Omental fat pad (tissue), 4 donors: ENCODE results near the gene LHX3. TPM values are rescaled to one million over a fixed set of nuclear protein-coding genes. Genes with fewer than 3 reads are reported as not detected.

ENCODE experiments used
- ATAC-seq: fragments of 150-250 bp; one replicate; pipeline ENCODE4 v1.9.1; 2016; ENCODE audit warnings: mild to moderate bottlenecking, moderate library complexity; ENCODE audit not compliant: low FRiP score
- DNase-seq: peaks from one replicate; pipeline ENCODE4 v3.0.0-alpha.2; 2019; ENCODE audit warnings: low spot score
- total RNA-seq, 4 donors: library from RNA; depleted of rRNA; stranded (reverse); fragments of >200 nt; gene quantifications; one replicate each; pipeline ENCODE4 v1.1.0, GENCODE V29; 2016
- TF ChIP-seq, protein P1 (sequence below), 3 donors: fragments of 450-650 bp; IDR thresholded peaks; one replicate each; pipeline ENCODE4 v1.5.1; 2016 to 2017; ENCODE audit warnings: antibody characterized with exemption in 3 of 3, mild to moderate bottlenecking in 3 of 3, moderate library complexity in 2 of 3

The LHX3 gene
- total RNA-seq, 4 donors from 2014 or later: not detected

DNA sequence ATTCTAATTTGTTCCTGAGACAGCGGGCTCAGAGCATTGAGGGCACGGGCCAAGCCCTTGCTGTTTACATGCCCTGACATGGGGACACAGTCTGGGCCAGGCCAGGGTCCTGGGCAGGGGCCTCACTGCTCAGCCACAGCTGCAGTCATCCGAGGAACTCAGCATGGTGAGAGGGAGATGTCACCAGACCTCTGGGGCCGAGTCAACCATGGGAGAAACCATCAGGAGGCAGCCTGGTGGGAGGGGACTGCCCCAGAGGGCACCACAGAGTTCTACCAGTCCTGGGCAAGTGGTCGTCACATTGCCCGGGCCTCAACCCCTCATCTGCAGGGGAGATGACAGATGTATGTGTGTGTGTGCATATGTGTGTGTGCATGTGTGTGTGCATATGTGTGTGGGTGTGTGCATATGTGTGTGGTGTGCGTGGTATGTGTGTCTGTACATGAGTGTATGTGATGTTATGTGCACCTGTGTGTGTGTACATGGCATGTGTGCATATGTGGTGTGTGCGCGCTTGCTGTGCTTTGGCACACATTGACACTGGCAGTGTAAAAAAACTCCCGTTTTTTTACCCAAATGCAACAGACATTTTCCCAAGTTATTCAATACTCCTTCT lies 43.8 kb downstream of the LHX3 start:
- ATAC-seq (no peak), DNase-seq (no peak)
- TF ChIP-seq, protein P1, sequence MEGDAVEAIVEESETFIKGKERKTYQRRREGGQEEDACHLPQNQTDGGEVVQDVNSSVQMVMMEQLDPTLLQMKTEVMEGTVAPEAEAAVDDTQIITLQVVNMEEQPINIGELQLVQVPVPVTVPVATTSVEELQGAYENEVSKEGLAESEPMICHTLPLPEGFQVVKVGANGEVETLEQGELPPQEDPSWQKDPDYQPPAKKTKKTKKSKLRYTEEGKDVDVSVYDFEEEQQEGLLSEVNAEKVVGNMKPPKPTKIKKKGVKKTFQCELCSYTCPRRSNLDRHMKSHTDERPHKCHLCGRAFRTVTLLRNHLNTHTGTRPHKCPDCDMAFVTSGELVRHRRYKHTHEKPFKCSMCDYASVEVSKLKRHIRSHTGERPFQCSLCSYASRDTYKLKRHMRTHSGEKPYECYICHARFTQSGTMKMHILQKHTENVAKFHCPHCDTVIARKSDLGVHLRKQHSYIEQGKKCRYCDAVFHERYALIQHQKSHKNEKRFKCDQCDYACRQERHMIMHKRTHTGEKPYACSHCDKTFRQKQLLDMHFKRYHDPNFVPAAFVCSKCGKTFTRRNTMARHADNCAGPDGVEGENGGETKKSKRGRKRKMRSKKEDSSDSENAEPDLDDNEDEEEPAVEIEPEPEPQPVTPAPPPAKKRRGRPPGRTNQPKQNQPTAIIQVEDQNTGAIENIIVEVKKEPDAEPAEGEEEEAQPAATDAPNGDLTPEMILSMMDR (IDR thresholded peaks at IDR 0.05): no peak

- no peak for DNase-seq
- no peak for ATAC-seq
- TF ChIP-seq, protein P1 (IDR thresholded peaks at IDR 0.05): no peak
Measured at GRCh38 chr9:136160381-136160841, 44.5 kb downstream of the LHX3 start.

DNA sequence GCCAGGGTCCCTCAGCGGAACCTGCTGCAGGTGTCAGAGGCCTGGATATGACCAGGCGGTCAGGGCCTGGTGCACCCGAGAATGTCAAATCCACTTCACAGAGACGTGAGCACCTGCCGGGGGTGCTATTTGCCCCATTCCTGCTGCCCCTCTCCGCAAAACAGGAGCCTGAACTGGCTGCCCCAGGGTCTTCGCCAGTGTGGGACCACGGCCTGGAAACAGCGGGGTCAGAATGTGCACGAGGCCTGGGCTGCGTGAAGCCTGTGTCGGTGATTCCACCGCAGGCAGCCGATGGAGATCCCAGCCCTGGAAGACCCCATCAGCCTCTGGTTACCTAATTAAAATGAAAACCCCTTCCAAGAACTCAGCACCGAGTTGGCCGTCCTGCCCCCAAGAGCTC lies 45.1 kb downstream of the LHX3 start:
- ATAC-seq (no peak), DNase-seq (no peak)
- TF ChIP-seq, protein P1 (IDR thresholded peaks at IDR 0.05): no peak

DNA sequence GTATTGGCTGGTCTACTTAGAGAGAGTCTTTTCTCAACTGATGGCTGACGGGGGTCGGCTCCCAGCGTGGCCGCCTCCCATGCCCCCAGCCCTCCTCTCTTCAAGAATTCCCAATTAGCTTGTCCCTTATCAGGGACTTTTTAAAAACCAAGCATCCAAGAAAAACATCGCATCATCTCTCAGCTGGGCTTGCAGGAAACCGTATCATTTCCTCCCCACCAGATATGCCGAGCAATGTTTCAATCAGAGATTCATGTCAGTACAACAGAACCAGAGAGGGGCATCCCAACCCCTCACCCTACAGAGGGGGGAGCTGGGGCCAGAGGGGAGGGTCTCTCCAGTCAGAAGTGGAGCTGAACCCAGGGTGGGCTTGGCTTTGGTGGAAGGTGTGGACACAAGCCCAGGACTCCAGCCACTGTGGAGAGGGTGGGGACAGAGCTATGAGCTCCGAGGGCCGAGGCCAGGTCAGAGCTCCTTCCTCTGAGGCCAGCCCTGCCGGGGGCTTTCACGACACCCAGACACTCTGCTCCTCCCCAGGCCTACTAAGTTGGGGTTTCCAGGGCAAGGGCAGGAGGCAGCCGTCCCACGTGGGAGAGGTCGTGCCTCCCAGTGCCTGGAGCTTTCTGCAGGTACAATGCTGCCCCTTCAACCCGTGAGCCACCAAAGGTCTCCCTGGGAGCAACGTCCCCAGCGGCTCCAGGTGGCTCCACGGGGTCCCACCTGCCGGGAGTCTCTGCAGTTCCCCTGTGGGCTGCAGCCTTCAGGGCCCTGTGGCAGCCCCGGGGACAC lies 47.3 kb downstream of the LHX3 start:
- TF ChIP-seq, protein P1 (IDR thresholded peaks at IDR 0.05): no peak
- ATAC-seq (no peak), DNase-seq (no peak)

- ATAC-seq (no peak), DNase-seq (no peak)
- TF ChIP-seq, protein P1 (IDR thresholded peaks at IDR 0.05): no peak
Measured at GRCh38 chr9:136156209-136157120, 48.5 kb downstream of the LHX3 start.

GRCh38 chr9:136155576-136155975 lies 49.4 kb downstream of the LHX3 start:
- DNase-seq: no peak
- TF ChIP-seq, protein P1 (IDR thresholded peaks at IDR 0.05): no peak
- no peak for ATAC-seq
